ENCODE data around the gene HIC2.
"Not testable (repeated sequence)": the region's sequence is repeated elsewhere in the genome, so short reads cannot be mapped to it uniquely, and the experiment has no call there.

Gene HIC2

DNA sequence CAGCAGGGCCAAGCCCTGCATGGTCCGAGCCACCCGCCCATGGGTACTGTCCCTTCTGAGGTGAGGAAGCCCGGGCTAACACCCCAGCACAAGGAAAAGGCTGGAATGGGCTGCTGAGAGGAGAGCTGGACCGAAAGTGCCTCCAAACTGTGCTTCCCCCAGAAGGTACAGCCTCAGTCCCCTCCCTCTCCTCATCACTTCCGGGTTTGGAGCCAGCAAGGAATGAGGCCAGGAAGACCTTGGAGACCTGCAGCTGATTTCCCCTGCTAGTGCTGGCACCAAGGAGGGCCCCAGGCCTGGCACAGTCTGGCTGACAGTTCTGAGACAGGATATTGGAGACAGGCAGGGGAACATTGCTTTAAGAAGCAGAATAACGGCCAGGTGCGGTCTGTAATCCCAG, 81.3 kb downstream of the HIC2 start:
- DNase-seq, result not testable (repeated sequence)

DNA sequence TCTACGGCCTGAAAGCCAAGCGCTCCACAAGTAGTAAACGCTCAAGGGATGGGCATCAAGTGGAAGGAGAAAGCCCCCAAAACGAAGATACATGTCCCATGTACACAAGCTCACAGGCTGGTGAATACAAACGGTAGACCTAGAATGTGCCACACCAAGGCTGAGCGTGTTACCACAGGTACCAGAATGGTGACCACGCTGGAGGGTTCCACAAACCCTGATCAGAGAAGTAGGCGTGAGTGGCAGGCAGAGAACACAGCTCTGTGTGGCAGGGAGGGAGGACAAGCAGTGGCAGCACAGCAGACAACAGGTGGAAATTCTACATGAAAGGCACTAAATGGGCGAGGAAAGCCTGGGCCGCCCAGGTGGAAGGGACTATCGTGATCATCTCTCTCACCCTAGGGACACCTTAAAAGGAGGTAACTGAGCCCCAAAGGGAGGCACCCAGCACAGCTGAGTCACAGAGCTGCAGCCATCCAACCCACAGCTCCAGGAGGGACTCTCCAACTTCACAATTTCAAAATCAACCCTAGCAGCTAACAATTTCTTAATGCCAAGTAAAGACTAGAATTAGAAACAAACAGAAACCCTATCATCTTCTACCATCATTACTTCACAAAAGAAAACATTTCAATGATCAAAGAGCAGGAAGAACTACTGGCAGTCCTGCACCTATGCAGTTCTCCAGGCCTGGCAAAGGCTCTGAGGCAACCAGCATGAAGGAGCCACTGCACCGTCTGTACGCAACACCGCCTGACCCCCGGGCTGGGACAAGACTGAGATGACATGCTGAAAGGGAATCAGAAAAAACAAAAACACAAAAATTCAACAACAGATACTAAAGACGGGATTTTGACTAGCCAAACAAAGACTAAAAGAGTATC, 82.7 kb downstream of the HIC2 start:
- DNase-seq, result not testable (repeated sequence)
